Peyer's patch (tissue), 4 donors: Measurements from ENCODE around the gene NPM3.

Source experiments
- POLR2A ChIP-seq, 2 donors: fragments of 450-650 bp; IDR thresholded peaks; one replicate each; pipeline ENCODE4 v1.5.1; 2017; ENCODE audit warnings: antibody characterized with exemption in 2 of 2, mild to moderate bottlenecking in 2 of 2, moderate library complexity in 2 of 2
- TF ChIP-seq, protein P1 (sequence below), 6 experiments: fragments of 450-650 bp in 4 of 6; fragments of 200-600 bp in 2 of 6; sonication (generic) in 1 of 6; IDR thresholded peaks; one replicate each; pipeline ENCODE4 v1.5.1; 2017 to 2019; ENCODE audit warnings: antibody characterized with exemption in 6 of 6, mild to moderate bottlenecking in 3 of 6, moderate library complexity in 1 of 6

DNA sequence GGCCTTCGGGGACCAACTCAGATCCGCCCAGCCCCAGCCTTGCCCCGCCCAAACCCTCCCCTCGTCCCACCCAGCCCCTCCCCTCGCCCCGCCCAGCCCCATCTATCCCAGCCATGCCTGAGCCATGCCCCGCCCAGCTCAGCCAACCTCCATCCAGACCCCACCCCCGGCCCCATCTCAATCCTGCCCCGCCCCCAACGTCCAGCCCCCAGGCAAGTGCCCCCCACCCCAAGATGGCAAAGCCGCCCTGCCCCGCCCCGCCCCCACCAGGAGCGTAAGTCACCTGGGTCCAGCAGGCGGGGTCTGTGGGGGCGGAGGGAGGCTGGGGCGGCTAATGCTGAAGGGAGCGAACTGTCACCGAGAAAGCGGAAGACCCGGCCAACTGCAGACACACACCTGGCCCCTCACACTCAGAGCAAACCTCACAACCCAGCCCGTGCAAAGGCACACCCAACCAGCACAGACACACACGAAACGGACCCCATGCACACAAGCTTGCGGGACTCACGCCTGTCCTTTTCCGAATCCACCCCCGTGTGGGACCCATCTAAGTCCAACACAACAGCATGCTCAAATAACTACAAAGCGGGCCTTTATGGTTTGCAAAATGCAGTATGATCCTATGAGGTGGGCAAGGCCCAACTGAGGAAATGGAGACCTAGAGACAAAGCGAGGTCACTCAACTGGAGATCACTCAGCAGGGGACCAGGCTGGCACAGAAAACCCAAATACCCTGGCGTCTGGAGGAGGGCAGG lies 46.5 kb upstream of the NPM3 start:
- TF ChIP-seq, protein P1, sequence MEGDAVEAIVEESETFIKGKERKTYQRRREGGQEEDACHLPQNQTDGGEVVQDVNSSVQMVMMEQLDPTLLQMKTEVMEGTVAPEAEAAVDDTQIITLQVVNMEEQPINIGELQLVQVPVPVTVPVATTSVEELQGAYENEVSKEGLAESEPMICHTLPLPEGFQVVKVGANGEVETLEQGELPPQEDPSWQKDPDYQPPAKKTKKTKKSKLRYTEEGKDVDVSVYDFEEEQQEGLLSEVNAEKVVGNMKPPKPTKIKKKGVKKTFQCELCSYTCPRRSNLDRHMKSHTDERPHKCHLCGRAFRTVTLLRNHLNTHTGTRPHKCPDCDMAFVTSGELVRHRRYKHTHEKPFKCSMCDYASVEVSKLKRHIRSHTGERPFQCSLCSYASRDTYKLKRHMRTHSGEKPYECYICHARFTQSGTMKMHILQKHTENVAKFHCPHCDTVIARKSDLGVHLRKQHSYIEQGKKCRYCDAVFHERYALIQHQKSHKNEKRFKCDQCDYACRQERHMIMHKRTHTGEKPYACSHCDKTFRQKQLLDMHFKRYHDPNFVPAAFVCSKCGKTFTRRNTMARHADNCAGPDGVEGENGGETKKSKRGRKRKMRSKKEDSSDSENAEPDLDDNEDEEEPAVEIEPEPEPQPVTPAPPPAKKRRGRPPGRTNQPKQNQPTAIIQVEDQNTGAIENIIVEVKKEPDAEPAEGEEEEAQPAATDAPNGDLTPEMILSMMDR (IDR thresholded peaks at IDR 0.05): no peak
- no peak for TF ChIP-seq POLR2A (IDR thresholded peaks at IDR 0.05)
